Dedifferentiated amniotic fluid mesenchymal stem cell (primary cell): ENCODE measurements around the gene VAC14.

Experiments
- DNase-seq: peaks from one replicate; pipeline ENCODE4 v3.0.0-alpha.2; 2016; ENCODE audit errors: extremely low spot score

Gene VAC14

DNA sequence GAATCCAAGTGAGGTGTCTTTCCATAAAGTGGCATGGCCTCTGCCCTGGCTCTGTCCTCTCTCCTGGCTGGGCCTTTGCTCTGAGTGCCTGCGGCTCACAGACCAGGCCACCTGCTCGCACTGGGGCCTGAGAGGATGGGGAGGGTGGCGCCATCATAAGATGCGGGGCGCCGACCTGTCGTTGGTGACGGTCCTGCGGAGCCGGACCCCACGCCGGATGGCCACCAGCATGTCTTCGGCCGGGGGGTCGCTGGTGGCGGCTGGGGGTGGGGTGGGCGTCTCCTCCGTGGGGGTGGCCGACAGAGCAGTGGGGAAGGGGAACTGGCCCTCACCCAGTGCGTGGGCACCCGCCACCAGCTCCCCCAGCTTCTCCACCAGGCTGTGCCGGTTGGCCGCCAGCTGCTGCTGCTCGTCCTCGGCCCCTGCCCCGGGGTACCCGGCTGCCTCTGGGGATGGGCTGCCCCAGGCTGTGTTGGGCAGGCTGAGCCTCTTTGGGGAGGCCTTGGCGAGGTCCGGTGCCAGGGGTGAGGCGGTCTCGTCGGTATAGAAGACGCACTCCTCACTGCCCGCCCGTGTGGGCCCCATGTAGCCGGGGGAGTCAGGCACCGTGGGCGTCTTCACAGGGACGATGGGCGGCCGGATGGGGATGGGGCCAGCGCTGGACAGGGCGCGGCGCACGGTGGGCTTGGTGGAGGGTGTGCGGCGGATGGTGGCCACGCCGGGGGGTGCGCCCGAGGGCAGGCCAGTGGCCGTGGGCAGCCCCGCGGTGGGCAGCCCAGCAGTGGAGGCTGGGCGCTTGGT lies 137.2 kb downstream of the VAC14 start:
- no peak for DNase-seq

DNA sequence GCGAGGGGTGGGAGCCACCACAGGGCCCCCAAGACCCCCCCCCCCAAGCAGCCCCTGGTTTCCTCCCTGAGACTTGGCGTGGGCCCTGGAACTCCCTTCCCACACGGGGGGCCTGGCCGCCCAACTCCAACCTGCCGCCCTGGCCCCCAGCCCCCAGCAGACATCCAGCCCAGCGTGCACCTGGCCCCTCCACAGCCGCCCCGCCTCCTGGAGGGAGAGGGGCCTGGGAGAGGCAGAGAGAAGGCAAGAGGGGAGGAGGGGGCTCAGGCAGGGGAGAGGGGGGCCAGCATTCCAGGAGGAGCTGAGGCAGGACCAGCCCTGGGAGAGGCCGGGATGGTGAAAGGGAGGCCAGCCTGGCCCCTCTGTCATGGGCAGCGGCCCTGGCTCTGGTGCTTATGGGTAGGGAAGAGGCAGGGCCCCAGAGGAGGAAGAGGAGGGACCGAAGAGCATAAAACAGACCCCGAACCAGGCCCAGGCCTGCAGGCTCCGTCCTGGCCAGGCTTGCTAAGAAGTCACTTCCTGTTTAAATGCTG lies 137.9 kb downstream of the VAC14 start:
- DNase-seq: no peak

DNA sequence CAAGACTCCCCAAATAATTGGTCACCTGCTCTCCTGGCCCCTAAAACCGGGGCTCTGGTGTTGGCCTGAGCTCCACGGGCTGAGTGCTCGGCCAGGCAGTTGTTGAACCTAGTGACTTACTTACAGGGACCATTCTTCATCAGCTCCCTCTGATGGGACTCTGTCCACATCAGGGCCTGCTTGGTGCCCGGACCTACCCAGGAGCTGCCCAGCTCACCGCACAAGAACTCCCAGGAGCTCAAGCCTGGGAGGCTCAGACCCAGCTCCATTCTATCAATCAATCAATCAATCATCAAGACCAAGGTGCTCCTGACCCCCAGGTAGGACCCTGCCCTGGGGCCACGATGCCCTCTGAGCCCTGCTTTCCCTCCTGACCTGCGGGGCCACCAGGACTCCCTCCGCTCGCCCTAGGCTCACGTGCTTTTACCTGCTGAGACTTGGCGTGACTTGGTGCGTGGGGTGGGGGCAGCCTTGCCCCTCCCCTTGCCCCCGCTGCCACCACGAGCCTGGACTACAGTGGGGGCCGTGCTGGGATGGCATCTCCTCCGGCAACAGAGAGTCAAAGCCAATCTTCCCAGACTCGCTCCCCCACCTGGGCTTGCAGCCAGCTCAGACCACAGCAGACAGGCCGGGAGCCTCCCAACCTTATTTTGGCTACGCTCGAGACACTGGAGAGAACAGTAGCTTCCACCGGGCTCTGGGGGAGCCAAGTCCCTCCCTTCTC lies 138.9 kb downstream of the VAC14 start:
- no peak for DNase-seq

DNA sequence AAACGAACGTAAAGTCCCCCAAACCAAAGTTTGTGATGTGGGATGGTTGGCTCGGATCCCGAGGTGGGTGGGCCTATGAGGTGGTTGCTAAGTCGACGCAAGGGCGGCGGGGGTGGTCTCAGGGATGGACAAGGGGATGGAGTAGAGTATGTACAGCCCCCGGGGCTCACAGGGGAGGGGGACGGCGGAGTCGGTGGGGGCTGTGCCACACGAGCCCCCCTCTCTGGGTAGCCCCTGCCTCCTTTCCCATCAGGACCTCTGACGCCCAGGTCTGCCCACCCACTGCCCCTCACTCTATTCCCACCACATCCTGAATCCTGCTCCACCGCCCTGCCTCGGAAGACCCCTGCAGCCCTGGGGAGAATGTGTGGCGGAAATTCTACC lies 139.4 kb downstream of the VAC14 start:
- DNase-seq: no peak

DNA sequence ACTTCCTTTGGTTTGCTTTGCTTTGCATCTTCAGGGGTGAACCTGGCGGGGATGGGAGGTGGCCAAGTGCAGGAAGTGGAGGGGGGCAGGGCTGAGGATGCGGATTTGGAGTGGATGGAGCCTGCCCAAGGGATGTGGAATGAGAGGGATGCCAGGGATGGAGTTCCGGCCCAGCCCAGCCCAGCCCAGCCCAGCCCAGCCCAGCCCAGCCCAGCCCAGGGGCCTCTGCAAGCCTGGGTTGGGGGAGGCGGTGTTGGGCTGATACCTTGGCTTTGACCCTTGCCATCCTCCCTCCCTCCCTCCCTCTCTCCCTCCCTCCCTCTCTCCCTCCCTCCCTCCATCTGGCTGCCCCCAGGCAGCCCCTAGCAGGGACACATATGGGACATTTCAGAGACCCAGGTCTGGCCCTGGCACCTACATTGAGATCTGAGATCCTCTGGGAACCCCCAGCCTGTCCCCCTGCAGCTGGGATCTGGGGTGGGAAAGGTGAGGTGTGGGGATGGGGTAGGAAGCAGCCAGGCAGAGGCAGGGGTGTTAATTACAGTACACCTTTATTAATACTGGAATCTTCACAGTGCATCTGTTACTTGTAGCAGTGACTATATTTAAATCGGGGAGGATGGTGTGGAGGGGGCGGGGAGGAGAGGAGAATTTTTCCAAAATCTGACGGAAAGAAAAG lies 140.1 kb downstream of the VAC14 start:
- no peak for DNase-seq

DNA sequence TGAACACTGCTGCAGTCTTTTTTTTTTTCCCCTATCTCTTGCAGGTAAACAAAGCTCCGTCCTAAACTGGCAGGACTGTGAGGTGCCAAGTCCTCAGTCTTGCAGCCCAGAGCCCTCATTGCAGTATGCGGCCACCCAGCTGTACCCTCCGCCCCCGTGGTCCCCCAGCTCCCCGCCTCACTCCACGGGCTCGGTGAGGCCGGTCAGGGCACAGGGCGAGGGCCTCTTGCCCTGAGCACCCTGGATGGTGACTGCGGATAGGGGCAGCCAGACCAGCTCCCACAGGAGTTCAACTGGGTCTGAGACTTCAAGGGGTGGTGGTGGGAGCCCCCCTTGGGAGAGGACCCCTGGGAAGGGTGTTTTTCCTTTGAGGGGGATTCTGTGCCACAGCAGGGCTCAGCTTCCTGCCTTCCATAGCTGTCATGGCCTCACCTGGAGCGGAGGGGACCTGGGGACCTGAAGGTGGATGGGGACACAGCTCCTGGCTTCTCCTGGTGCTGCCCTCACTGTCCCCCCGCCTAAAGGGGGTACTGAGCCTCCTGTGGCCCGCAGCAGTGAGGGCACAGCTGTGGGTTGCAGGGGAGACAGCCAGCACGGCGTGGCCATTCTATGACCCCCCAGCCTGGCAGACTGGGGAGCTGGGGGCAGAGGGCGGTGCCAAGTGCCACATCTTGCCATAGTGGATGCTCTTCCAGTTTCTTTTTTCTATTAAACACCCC lies 140.8 kb downstream of the VAC14 start:
- no peak for DNase-seq

DNA sequence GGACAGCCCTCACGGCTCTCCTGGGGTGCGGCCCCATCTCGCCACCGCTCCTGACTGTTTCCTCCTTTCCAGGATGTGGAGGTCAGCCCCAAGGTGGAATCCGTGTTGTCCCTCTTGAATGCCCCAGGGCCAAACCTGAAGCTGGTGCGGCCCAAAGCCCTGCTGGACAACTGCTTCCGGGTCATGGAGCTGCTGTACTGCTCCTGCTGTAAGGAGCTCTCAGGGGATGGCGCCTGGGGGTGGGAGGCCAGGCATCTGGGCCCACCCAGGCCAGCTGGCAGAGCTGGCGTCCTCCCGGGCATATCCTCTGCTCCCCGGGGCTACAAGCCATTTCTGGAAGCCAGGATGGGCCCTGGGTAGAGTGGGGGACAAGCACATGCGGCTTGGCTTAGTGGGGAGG lies 141.4 kb downstream of the VAC14 start:
- no peak for DNase-seq

DNA sequence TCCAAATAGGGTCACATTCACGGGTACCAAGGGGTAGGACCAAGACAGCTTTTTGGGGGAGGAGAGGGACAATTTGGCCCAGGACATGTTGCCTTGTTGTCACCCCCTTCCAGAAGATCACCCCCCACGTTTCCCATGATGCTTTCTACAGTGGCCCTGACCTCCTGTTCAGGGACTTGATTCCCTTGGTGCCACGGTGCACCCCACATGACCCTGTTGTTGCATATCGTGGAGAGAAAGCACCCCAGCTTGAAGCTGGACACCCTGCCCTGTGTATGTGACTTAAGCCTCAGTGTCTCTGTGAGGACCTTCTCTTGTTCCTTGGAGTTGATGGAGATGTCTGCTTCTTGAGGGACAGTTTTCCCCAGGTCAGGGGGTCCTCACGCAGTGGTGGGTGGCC lies 142.0 kb downstream of the VAC14 start:
- no peak for DNase-seq

DNA sequence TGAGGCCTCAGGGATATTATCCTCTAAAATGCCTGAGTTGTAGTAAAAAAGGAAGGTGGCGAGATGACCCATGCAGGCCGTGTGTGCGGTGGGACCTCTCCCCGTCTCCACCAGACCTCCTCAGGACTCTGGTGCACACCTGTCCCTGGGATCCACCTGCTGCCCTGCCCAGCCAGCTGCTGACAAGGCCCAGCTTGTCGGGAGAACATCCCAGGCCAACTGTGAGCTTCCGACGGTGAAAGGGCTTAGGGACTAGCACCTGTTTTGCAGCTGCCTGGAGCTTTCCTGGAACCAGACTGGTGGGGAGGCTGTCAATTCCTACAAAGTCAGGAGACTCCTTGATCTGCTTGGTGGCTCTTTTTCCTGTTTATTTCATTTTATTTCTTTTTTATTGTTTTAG lies 143.0 kb downstream of the VAC14 start:
- no peak for DNase-seq

DNA sequence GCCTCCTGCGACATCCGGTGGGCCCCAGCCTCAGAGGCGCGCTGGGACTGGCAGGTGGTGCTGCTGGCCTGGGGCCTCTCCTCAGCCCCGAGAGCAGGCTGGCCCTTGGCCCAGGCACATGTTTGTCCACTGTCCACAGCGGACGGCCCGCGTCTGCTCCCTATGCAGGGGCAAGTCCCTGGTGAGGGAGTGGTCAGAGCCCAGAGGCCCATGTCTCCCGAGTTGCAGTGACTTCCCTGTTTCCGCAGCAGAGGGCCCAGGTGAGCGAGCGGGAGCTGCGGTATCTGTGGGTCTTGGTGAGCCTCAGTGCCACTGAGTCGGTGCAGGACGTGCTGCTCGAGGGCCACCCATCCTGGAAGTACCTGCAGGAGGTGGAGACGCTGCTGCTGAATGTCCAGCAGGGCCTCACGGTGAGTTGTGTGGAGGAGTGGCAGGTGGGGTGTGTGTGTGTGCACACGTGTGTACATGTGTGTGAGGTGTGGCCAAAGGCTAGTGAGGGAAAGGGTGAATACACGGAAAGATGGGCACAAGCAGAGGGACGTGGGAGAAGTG lies 144.2 kb downstream of the VAC14 start:
- no peak for DNase-seq

DNA sequence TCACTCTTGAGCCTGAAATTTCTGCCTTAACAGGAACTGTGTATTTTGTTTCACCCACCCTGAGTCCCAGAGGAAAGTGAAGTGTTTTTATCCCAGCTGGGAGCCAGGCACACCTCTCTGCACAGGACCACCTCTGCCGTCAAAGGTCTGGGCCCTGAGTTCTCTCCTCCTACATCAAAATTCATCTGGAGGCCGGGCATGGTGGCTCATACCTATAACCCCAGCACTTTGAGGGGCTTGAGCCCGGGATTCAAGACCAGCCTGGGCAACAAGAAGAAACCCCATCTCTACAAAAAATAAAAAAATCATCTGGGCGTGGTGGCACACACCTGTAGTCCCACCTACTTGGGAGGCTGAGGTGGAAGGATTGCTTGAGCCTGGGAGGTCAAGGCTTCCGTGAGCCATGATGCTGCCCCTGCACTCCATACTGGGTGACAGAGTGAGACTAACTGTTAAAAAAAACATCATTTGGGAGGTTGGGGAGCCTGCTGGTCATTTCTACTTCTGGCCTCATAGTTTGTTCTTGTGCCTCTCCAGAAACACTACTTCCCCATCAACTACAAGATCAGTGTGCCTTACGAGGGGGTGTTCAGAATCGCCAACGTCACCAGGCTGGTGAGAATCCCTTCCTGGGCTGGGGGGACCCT lies 144.8 kb downstream of the VAC14 start:
- no peak for DNase-seq

DNA sequence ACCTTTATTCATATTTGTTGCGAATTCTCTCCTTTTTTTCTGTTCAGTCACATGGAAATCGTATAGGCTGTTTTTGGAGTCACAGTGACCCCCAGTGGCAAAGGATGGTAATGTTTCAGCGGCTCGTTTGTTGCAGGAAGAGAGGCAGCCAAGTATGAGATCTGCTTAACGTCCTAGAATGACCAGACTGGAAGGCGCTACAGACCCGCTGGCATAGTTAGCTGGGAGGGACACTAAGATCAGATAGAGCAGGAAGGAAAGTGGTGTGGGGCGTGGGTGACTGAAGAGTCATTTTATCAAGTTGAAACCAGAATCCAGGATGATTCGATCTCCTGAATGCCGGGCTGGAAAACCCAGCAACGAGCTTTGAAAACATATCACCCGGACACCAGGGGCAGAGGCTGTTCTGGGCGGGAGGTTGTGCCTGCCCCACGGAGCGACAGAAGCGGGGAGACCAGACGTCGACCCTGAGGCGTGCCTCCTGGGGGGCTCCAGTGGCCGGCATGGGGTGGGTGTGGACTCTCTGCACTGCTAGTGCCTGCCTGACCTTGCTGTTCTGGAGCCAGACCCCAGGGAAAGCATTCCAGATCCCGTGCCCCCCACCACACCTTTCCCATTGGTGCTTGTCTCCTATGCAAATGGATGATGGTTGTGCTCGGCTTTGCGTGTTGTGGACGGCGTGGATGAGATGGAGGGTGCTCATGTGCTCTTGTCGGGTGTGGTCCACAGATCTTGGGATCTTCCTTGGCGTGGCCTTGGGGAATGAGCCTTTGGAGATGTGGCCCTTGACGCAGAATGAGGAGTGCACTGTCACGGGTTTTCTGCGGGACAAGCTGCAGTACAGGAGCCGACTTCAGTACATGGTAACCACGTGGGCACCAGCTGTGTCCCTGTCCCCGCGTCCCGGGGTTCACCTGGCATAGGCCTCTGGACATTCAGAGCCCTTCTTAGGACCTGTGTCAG lies 146.9 kb downstream of the VAC14 start:
- DNase-seq: peak; percentile 86

DNA sequence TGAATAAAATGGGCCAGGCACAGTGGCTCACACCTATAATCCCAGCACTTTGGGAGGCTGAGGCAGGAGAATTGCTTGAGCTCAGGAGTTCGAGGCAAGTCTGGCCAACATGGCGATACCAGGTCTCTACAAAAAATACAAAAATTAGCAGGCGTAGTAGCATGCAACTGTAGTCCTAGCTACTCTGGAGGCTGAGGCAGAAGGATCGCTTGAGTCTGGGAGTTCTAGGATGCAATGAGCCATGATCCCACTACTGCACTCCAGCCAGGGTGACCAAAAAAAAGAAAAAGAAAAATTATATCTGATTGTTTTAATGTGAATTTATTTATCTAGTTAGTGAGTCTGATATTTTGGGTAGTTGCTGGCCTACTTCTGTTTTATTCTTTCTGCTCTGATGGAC lies 147.6 kb downstream of the VAC14 start:
- no peak for DNase-seq

DNA sequence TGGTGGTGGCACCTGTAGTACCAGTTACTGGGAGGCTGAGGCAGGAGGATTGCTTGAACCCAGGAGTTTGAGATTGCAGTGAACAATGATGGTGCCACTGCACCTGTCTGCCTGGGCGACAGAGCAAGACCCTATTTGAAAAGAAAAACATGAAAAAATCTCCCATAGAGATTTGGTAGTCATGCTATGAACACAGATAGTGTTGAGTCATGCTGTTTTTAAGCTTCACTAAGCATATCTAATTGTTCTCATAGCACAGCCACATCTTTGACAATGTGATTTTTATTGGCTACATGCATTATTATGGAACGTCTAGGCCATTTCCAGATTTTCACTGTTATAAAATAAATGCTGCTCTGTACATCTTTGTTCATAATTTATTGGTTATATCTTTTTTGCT lies 148.6 kb downstream of the VAC14 start:
- no peak for DNase-seq

DNA sequence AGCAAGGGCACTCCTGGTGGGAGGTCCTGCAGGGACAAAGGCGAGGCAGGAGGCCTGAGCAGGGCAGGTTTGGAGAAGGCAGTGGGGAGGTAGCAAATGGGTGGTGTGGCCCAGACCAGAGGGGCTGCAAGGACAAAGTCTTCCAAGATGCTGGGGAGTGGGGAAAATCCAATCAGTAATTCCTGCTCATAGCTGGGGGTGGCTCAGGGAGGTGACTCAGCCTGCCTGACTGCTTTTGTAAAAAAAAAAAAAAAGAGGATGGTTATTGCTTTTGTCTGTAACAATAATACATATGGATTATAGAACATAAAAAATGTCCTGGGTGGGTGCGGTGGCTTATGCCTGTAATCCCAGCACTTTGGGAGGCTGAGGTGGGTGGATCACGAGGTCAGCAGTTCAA lies 149.4 kb downstream of the VAC14 start:
- no peak for DNase-seq

DNA sequence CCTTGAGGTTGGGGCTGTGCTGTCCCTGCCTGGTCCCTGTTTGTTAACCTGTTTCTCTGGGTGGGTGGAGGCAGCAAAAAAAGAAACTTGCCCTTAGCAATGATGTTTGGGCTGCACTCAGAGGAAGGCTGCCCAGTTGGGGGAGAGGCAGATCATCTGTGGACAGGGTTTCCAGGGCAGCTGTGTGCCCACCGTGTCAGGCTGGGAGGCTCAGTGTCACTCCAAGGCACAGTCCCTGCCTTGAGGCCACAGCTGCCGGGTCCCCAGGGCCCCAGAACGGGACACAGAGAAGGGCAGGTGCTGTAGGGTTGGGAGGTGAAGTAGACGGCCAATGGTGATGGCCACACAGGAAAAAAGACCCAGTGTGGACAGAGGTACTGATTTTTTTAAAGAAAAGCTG lies 150.7 kb downstream of the VAC14 start:
- no peak for DNase-seq

DNA sequence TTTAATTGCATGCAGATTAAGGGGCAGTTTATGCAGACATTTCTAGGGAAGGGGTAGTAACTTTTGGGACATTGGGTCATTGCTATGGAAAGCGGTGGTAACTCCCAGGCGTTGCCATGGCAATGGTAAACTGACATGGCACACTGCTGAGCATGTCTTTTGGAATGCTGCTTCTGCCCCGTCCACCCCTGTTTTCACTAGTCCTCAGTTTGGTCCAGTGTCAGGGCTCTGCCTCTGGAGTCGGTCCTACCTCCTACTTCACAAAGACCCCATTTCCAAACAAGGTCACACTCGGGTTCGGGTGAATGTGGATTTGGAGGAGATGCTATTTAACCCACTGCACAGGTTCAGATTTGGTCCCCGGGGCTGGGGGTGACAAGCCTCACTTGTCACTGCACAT lies 151.7 kb downstream of the VAC14 start:
- no peak for DNase-seq

DNA sequence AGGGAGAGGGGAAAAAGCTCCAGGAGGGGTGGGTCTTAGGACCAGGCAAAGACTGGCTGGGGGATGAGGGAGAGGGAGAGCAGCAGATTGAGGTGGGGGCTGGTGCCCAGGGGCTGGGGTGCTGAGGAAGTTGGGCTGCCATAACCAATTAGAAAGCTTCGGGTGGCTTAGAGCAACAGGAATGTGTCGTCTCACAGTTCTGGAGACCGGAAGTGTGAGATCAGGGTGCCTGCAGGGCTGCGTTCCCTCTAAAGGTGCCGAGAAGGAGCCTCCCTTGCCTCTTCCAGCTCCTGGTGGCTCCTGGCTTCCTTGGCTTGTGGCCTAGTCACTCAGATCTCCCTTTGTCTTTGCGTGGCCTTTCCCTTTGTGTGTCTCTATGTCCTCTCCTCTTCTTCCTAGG lies 152.4 kb downstream of the VAC14 start:
- no peak for DNase-seq

DNA sequence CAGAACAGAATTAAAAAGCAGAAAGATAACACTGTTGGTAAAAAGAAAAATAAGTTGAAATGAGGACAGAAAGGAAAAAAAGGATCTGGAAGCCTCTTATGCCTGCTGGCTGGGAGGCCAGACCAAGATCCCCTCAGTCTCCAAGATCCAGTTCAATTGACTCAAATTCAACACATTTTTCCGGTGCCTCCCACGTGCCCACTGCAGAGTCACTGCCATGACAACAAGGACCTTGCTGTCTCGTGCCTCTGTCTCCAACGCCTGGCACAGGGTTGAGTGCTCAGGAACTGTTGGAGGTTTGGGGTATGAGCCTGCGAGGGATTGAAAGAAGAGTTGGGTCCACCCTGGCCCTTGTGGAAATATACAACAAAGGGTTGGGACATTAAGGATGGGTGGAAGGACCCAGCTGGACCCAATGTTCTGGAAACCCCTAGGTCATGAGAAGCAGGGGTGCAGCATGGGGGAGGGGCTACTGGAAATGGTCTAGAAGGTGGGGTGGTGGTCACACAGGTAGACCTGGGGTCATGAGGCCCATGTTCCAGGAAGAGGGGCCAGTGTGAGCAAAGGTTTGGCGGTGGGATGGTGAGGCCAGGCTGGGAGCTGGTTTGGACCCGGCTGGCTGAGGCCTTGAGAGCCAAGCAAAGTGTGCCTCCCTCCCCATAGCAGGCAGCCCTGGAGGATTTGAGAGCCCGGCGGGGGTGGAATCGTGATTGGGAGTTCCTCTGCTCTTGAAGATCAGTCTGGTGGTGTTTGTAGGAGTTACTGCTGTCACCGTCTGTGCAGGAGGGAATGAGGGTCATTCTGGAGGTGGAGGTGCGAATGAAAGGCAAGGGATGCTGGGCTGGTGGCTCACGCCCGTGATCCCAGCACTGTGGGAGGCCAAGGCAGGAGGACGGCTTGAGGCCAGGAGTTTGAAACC lies 153.3 kb downstream of the VAC14 start:
- no peak for DNase-seq
